HG03520 (cell line): ENCODE measurements around the gene ANXA2R.
"Not testable (repeated sequence)": the region's sequence is repeated elsewhere in the genome, so short reads cannot be mapped to it uniquely, and the experiment has no call there.

Source experiments
- ATAC-seq: cut with Tn5 transposase; IDR thresholded peaks from one replicate; pipeline ENCODE4 v1.9.1; 2021; ENCODE audit warnings: mild to moderate bottlenecking, moderate library complexity; ENCODE audit not compliant: unreplicated experiment

The ANXA2R gene

DNA sequence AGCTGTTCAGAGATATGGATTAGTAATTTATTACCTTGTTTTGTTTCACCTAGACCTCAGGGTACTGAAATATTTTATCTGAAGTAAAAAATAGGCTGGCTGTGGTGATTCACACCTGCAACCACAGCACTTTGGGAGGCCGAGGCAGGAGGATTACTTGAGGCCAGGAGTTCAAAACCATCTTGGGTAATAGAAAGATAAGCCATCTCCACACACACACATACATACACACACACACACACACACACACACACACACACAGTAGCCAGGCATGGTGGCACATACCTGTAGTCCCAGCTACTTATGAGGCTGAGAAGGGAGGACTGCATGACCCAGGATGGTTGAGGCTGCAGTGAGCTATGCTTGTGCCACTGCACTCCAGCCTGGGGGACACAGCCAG, 3.7 kb downstream of the ANXA2R start:
- no peak for ATAC-seq

DNA sequence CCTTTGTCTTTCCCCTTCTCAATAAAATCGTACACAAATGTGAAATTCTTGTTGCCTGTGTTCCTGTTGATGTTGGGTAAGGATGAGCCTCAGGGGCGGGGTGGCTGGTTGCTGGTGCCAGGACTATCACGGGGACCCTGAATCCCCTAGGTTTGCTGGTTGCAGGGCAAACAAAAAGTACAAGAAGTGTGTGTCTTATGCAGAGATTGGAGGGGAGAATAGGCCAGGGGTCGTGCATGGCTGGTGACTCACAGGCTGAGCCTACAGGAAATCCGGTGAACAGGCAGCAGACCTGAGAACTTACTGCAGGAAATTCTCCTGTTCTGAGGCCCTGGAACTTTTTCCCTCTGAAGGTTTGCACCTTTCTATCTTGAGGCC, 5.5 kb downstream of the ANXA2R start:
- no peak for ATAC-seq

DNA sequence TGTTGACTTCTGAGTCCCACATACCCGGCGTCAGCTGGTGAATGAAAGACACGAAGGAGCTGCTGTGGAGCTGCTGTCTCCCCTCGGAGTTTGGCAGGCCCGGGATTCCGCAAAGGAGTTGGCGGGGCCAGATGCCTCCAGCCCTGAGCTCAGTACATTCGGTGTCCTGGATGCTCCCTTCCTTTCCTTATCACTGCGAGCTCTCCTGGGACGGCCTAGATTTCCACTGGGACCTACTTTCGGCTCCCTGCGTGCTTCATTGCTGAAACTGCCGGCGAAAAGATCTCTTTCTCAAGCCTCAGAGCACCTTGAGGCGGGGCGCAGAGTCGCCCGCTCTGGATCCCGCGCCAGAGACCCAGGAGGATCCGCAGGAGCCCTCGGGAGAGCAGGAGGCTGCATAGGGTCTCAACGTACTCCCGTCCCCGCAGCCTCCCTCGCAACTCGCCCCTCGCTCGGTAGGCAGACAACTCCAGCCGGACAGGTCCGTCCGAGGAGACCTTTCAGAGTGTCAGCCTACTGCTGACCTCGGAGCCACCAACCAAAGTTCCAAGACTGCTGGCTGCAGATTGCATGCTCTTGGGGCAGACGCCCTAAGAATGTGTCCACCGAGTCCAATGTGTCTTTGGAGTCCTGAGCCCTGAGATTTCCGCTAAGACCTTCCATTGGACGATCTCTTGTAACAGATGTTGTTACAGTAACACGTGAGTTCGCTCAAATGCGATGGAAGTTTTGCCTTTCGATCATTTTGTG, 6.1 kb downstream of the ANXA2R start:
- no peak for ATAC-seq

DNA sequence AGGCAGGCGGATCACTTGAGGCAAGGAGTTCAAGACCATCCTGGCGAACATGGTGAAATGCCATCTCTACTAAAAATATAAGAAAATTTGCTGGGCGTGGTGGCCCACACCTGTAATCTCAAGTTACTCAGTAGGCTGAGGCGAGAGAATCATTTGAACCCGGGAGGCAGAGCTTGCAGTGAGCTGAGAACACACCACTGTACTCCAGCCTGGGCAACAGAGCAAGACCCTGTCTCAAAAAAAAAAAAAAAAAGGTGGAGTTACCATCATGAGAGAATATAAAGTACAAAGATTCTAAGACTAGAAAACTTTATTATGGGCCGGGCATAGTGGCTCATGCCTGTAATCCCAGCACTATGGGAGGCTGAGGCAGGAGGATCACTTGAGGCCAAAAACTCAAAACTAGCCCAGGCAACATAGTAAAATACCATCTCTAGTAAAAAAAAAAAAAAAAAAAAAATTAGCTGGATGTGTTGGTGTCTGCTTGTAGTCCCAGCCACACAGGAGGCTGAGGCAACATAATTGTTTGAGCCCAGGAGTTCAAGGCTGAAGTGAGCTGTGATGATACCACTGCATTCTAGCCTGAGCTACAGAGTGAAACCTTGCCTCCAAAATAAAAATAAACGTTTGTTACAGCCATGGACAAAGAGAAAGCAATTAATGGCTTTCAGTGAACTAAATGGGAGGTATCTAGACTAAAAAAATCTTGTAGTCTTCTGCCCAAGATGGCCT, 12.9 kb downstream of the ANXA2R start:
- no peak for ATAC-seq

DNA sequence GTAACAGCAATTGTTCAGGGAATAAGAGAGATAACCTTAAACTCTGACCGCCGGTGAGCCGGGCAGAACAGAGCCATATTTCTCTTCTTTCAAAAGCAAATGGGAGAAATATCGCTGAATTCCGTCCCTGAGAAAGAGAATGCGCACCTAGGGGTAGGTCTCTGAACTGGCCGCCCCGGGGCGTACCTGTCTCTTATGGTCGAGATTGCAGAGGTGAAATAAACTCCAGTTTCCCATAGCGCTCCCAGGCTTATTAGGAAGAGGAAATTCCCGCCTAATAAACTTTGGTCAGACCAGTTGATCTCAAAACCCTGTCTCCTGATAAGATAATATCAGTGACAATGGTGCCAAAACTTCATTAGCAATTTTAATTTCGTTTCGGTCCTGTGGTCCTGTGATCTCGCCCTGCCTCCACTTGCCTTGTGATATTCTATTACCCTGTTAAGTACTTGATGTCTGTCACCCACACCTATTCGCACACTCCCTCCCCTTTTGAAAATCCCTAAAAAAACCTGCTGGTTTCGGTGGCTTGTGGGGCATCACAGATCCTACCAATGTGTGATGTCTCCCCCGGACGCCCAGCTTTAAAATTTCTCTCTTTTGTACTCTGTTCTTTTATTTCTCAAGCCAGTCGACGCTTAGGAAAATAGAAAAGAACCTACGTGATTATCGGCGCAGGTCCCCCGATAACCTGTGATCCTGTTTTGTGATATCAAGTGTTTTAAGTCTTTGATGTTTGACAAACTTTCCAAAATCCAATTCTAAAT, 14.8 kb downstream of the ANXA2R start:
- not testable (repeated sequence) for ATAC-seq

DNA sequence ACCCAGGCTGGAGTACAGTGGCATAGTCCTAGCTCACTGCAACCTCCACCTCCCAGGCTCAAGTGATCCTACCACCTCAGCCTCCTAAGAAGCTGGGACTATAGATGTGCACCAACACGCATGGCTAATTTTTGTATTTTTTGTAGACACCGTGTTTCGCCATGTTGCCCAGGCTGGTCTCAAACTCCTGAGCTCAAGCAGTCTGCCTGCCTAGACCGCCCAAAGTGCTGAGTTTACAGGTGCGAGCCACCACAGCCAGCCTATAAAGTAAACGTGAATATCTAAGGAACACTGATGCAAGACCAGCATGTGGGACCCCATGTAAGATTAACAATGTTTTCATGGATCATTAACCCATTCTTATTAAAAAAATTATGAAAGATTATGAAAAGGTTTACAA, 15.9 kb downstream of the ANXA2R start:
- ATAC-seq = no peak

DNA sequence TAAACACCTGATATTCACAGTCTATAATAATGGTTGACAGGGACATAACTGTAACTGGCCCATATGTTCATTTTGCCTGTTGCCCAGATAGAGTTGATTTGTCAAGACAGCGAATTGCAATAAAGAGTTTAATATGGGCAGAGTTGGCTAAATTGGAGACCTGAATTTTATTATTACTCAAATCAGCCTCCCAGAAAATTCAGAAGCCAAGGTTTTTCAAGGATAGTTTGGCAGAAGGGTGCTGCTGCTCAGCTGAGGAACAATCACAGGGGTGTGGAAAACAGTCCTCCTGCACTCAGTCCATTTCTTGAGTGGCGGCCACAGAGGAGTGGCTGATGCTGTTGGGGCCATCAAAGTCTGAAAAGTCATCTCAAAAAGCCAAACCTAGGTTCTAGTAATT, 19.0 kb downstream of the ANXA2R start:
- ATAC-seq = no peak

DNA sequence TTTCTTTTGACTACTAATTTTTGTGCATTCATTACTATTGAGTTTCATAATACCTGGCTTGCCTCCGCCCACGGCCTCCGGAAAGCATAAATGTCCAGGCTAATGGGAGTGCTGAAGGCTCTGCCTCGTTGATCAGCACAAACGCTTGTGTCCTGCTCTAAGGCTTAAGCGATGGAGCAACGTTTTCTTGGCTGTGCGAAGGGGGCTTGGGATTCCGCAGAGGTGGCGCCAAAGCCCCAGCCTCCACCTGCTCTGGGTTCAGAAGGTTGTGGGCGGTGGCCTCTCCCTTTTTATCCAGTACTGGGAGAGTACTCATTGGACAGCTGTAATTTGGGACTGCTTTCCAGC, 19.7 kb downstream of the ANXA2R start:
- ATAC-seq = peak; percentile 14

DNA sequence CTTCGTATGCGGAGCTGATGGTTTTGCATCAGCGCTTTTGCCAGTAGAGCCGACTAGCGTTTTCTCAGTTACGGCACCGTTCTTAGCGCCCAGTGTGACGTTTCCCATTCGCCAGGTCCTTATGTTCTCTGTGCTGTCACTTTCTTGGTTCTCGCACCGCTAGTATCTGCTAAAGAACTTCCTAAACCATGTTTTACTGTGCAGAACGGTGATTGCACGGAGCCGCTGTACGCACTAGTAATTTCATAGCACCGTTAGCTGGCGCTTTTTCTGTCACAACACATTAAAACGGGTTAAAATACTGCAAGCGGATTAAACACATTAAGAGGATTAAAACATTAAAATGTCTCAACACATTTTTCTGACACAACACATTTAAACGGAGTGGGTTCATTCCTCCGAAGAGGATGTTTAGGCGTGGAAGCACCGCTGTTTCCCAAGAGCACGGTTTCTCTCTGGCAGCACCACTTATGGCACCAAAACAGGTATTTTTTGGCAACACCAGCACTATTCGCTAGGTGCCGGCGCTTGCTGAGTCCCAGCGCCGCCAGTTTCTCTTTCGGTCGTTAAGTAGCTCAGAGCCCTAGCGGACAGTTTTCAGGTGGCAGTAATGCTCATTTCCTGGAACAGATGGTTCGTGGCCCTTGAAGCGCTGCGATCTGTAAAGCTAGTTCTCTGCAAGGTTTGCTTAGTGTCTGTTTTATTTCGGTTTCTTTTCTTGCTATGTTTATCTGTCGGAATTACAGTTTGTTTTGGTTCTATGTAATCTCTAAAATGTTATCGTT, 20.3 kb downstream of the ANXA2R start:
- peak; percentile 71 for ATAC-seq

DNA sequence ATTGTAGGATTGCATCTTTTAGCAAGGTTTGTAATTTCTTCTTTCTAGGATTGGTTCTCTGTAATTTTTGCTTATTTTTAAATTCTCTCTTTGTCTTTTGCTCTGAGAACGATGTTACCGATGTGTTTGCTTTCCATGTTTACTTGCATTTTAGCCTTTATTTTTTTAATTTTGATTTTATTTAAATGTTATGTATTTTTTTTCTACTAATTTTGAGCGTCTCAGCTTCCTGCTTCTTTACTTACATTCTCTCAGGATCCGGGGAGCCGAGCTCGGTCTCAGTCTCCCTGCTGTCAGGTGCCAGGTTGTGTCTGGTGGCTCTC, 20.9 kb downstream of the ANXA2R start:
- no peak for ATAC-seq

DNA sequence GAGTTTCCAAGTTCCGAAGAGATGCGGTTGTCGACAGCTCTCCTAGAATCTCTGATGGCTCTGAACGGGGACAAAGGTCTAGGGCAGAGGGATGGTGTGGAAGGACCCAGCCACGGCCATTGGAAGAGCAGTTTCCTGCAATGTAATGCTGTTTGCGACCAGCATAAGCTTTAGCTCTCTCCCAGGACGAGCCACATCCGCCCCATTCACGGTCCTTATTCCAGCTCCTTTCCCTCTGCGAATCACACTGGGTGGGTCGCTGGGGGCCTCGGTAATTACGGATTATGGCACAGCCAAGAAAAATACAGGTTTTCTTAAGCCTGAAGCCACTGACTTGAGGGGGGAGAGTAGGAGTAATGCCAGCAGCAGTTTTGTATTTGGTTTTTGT, 22.7 kb downstream of the ANXA2R start:
- no peak for ATAC-seq

DNA sequence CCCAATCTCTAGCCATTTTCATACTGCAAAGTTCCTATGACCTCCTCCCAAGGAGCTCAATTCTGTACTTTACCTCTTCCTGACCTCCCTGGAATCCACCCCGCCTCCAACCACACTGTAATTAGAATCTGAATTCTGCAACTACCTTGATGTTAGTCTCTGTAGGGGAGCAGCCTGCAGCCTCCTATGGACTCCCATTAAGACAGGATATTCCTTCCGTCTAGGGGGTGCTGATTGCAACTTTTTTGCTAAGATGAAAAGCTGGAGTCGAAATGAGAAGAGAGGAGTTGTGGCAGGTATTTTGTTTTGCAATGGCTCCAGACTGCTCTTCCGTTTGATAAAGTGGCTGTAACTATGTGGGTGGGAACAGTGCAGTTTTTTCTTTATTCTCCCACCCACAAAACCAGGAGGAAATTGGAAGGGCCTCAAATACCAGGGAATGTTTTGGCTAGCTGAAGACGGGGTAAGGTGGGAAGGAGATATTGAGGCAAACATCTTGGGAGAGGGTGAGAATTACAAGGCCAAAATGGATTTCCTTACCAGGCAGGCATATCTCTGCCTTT, 23.8 kb downstream of the ANXA2R start:
- ATAC-seq = no peak

DNA sequence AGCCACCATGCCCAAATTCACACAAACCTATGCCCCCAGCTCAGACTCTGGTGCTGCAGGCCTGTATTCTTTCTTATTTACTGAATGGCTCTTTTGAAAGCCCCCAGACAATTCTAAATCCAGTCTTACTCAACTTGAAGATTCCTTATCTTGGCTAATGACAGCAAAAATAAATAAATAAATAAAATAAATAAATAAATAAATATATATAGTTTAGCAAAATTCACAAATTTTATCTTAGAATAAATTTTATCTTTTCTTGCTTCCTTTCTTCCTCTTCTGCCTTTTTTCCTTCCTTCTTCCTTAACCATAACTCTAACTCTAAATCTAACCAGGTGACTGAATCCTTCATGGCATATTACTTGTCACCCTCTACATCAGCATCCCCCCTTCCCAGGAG, 25.6 kb downstream of the ANXA2R start:
- no peak for ATAC-seq

DNA sequence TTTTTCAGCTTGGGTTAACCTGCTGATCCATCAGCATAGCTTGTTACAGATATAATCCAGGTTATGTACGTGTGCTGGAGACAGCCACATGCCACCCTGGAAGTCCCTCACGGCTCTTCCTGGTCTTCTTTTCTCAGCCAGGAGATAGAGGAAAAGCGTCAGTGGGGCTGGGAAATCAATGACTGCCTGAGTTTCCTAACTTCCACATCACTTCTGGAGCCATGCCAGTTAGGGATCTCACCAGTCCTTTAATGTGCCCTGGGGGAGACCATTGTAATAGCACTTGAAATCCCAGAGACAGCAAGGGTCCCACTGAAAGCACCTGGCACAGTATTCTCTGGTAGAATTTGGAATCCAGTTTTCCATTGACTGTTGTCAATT, 29.2 kb downstream of the ANXA2R start:
- ATAC-seq = no peak

DNA sequence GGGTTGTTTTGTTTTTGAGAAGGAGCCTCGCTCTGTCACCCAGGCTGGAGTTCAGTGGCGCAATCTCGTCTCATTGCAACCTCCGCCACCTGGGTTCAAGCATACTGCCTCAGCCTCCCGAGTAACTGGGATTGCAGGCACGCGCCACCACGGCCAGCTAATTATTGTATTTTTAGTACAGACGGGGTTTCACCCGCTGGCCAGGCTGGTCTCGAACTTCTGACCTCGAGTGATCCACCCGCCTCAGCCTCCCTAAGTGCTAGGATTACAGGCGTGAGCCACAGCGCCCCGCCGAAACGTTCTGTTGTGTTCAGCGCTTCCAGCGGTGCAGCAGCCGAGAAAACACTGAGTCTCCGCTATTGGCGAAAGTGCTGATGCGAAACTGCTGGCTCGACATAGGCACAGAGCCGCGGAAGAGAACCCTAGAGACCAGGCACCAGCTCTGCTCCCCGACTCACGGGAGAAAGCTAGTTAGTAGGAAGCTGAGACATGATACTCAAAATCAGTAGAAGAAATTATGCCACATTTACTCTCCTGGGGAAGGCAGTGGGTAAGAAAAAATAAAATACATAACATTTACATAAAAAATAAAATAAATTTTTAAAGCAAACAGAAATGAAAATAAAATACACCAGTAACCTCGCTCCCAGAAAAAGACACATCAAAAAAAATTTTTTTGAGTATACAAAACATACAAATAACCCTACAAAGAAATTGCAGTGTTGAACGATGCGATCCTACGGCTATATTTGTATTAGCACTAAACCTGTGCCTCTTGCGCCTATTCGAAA, 31.6 kb downstream of the ANXA2R start:
- peak; percentile 39 for ATAC-seq

DNA sequence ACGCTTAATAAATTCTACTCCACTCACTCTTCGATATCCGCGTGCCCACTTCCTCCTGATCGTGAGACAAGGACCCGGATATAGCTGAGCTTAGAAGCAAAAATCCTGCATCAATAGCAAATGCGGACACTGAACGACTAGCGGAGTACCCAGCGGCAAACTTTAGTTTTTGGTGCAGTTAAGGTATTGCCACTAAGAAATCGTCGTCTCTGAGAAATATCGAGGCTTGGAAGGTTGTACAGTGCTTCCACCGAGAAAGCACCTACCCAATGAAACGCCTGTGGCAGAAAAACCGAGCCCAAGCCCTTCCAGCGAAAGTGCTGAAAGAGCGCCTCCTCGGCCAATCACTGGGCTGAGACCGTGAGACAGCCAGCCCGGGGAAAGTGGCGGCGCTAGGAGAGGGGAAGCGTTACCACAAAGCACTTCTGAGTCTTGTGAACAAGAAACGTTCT, 32.2 kb downstream of the ANXA2R start:
- peak; percentile 37 for ATAC-seq

DNA sequence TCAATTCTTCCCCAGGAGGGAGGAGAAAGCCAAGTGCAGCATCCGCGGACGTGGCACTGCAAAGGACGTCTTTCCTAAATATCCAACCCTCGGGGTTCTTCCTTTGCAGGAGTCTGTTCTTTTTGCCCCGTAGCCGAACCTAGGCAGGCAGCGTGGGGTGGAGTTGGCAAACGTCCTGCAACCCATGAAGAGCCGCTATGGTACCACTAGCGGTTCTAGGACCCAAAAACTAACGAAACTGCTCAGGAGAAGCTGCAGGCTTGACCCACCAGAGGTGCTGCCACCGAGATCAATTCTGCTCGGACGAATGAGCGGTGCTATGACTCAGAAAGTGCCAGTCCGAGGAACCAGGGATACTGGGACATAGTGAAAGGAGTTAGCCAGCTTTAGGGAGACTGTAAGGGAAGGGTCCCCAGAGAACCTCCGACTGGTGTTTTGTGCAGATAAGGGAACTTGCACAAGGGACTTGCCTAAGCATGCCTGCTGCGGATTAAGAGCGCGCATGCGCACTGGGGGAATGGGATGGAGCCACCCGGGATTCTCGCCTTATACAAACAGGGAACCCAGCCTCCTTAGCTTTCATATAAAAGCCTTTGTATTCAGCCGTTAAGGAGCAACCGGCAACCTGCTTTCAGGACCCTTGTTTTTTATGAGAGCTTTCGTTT, 32.7 kb downstream of the ANXA2R start:
- no peak for ATAC-seq

DNA sequence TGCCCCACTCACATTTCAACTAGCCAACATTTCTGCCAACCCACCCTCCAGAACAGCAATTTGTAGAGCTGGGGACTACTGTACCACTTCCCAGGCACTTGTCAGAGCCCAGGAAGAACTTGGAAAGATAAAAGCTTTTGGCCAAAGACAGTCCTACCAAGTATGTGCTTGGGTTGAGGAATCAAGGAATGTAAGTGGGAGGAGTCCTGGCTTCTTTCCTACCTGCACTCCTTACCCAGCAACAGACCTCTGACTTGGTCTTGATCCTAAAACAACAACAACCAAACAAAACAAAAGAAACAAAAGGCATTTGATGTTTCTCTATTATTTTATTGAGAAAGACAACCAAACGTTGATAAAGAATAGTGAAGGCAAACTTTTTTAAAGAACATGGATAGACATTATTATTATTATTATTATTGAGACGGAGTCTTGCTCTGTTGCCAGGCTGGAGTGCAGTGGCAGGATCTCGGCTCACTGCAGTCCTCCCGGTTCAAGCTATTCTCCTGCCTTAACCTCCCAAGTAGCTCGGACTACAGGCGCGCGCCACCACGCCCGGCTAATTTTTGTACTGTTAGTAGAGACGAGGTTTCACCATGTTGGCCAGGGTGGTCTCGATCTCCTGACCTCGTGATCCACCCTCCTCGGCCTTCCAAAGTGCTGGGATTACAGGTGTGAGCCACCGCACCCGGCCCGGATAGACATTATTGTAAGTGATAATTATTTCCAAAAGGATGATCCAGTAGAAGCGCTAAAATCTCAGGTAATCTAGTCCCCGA, 33.5 kb downstream of the ANXA2R start:
- ATAC-seq = no peak

DNA sequence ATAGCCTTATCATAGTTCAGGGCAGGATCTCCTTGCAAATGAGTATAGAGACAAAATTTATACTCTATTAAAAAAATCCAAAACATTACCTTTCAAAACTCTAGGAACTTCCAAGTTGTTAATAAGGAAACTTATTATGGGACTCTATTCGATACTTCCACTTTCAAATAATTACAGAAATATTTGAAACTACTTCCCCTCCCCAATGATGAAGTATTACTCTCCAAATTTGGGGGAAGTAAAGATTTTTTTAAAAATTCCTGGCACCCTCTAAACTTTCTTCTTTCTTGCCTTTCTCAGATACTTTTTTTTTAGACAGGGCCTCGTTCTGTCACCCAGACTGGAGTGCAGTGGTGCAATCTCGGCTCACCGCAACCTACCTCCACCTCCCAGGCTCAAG, 35.1 kb downstream of the ANXA2R start:
- ATAC-seq = no peak
